Activated CD8-positive, alpha-beta T cell treated with anti-CD3 and anti-CD28 coated beads for 36 hours (primary cell): Measurements from ENCODE around the gene ZNF341. TPM values are rescaled to one million over a fixed set of nuclear protein-coding genes. Genes with fewer than 3 reads are reported as not detected.
A peak's percentile ranks its signal among the peaks of the same experiment; 100 is the strongest.

ENCODE experiments used
- ATAC-seq: fragments of 200-7000 bp; cut with Tn5 transposase; one replicate; pipeline ENCODE4 v1.10.0; 2021; ENCODE audit warnings: mild to moderate bottlenecking, moderate library complexity
- CTCF ChIA-PET: fragments of 350-600 bp; sonication (Branson Sonifier 250); formaldehyde crosslinking; loops from one replicate; lab custom pipeline; 2021; ENCODE audit warnings: antibody characterized with exemption; lab: Charles Lee
- POLR2A ChIA-PET: fragments of 350-600 bp; sonication (Branson Sonifier 250); formaldehyde crosslinking; loops from one replicate; lab custom pipeline; 2021; ENCODE audit warnings: antibody characterized with exemption; lab: Charles Lee
- DNase-seq: peaks from one replicate; pipeline ENCODE4 v3.0.0-alpha.2; 2020
- H3K27ac Mint-ChIP-seq: one replicate; pipeline ENCODE4 v1.8.0; 2021; ENCODE audit warnings: mild to moderate bottlenecking, mixed read lengths
- H3K27me3 Mint-ChIP-seq: one replicate; pipeline ENCODE4 v1.8.0; 2021; ENCODE audit warnings: mixed read lengths
- H3K36me3 Mint-ChIP-seq: one replicate; pipeline ENCODE4 v1.8.0; 2021; ENCODE audit warnings: low read depth, mixed read lengths
- H3K4me1 Mint-ChIP-seq: one replicate; pipeline ENCODE4 v1.8.0; 2021; ENCODE audit warnings: low read depth, mixed read lengths
- H3K4me3 Mint-ChIP-seq: one replicate; pipeline ENCODE4 v1.8.0; 2021; ENCODE audit warnings: mild to moderate bottlenecking, moderate library complexity, mixed read lengths
- H3K9me3 Mint-ChIP-seq: one replicate; pipeline ENCODE4 v1.8.0; 2021; ENCODE audit warnings: mixed read lengths
- CTCF ChIP-seq: fragments of 200-600 bp; IDR thresholded peaks from one replicate; pipeline ENCODE4 v1.8.0; 2022; ENCODE audit warnings: antibody characterized with exemption, mild to moderate bottlenecking
- intact Hi-C: fragments of 100-400 bp; cut with micrococcal nuclease; formaldehyde crosslinking; loops from one replicate; pipeline ENCODE4 v1.10.0; 2022
- total RNA-seq, 2 experiments: library from RNA; stranded (reverse); gene quantifications; one replicate each; pipeline ENCODE4 v1.2.3, GENCODE V29; 2021

Gene ZNF341
- total RNA-seq, 2 experiments from 2014 or later: 4.3 to 5.0 TPM

GRCh38 chr20:33825340-33826269 lies 93.8 kb downstream of the ZNF341 start:
- H3K27me3 Mint-ChIP-seq: no peaks in the 10 kb centered on the region
- no peaks in the 10 kb centered on the region for H3K9me3 Mint-ChIP-seq
- no peak for ATAC-seq
- intact Hi-C loops: no loop called here
- H3K27ac Mint-ChIP-seq: peak overlapping the region; percentile 17
- no peak for DNase-seq
- no peak overlapping the region for H3K4me3 Mint-ChIP-seq
- peaks cover 8% of the 10 kb centered on the region for H3K36me3 Mint-ChIP-seq
- TF ChIP-seq CTCF: no peak
- peaks cover 74% of the 10 kb centered on the region for H3K4me1 Mint-ChIP-seq
- ChIA-PET CTCF (interaction anchor here (1.5 to 2.0 kb wide), 3 partner anchors 11 to 25 kb away, joined by 3 to 9 read pairs (median 5); no protein-coding TSS in a partner anchor), POLR2A (interaction anchor here (0.9 to 1.7 kb wide), 4 partner anchors 13 to 26 kb away, joined by 3 to 8 read pairs (median 4); no protein-coding TSS in a partner anchor)

DNA sequence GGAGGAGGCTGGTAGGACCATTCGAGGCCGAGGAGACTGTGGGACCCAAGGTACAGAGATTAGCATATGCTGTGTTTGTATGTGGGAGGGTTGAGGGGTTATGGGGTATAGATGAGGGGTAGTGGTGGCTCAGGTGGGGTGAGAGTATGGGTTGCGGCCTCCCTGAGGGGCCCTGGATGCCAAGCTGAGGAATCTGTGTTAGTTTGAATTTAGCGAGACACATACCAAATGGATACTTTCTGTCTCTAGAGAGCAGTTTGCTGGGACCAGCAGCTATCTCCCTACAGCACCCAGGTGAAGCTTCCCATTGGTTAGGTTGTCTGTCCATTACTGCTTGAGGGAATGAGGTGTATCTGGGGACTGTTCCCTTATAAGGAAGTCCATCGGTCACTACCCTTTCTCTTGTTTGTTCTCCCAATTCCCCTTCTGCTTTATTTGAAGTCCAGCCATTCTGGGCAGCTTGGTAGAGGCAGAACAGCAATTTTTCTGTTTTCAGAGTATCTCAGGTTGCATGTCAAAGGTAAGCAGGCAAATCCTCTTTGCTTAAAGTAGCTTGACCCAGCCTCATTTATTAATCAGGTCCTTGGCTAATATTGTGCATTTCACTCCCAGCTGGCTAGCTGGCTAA lies 94.6 kb downstream of the ZNF341 start:
- intact Hi-C loops: no loop called here
- Mint-ChIP-seq H3K27me3 (no peaks in the 10 kb centered on the region), H3K4me1 (peaks cover 73% of the 10 kb centered on the region), H3K4me3 (no peak overlapping the region), H3K9me3 (no peaks in the 10 kb centered on the region), H3K27ac (no peak overlapping the region), H3K36me3 (peaks cover 8% of the 10 kb centered on the region)
- no peak for ATAC-seq
- CTCF ChIA-PET: interaction anchor here (1.2 to 2.0 kb wide), 3 partner anchors 13 to 24 kb away, joined by 3 to 9 read pairs (median 5); no protein-coding TSS in a partner anchor
- DNase-seq: no peak
- POLR2A ChIA-PET: interaction anchor here (0.9 to 1.7 kb wide), 4 partner anchors 13 to 158 kb away, joined by 3 to 8 read pairs (median 4); no protein-coding TSS in a partner anchor
- no peak for TF ChIP-seq CTCF

- ChIA-PET POLR2A (interaction anchor here (1.1 kb wide), 1 partner anchor 159 kb away, joined by 3 read pairs; no protein-coding TSS in a partner anchor), CTCF (interaction anchor here (1.0 to 1.2 kb wide), 2 partner anchors 17 to 35 kb away, joined by 3 read pairs; no protein-coding TSS in a partner anchor)
- Mint-ChIP-seq H3K36me3 (peaks cover 15% of the 10 kb centered on the region), H3K9me3 (no peaks in the 10 kb centered on the region), H3K4me1 (peaks cover 73% of the 10 kb centered on the region), H3K27me3 (no peaks in the 10 kb centered on the region), H3K4me3 (no peak overlapping the region), H3K27ac (no peak overlapping the region)
- DNase-seq: no peak
- no peak for ATAC-seq
- intact Hi-C loops: no loop called here
- no peak for TF ChIP-seq CTCF
Observed at GRCh38 chr20:33827109-33827508, 95.3 kb downstream of the ZNF341 start.

GRCh38 chr20:33827634-33828325 lies 96.0 kb downstream of the ZNF341 start:
- ATAC-seq: no peak
- peaks cover 69% of the 10 kb centered on the region for H3K4me1 Mint-ChIP-seq
- no peaks in the 10 kb centered on the region for H3K9me3 Mint-ChIP-seq
- CTCF ChIA-PET: interaction anchor here (0.6 to 1.3 kb wide), 4 partner anchors 18 to 36 kb away, joined by 3 read pairs; no protein-coding TSS in a partner anchor
- POLR2A ChIA-PET: interaction anchor here (0.7 kb wide), 1 partner anchor 12 kb away, joined by 3 read pairs; no protein-coding TSS in a partner anchor
- intact Hi-C loops: no loop called here
- no peak for DNase-seq
- peaks cover 18% of the 10 kb centered on the region for H3K36me3 Mint-ChIP-seq
- no peak overlapping the region for H3K27ac Mint-ChIP-seq
- H3K4me3 Mint-ChIP-seq: no peak overlapping the region
- H3K27me3 Mint-ChIP-seq: no peaks in the 10 kb centered on the region
- TF ChIP-seq CTCF: no peak
